ENCODE measurements around the gene BTRC. TPM values are rescaled to one million over a fixed set of nuclear protein-coding genes. Genes with fewer than 3 reads are reported as not detected.

Gene BTRC
- total RNA-seq, 1 donor from 2014 or later = 38.4 TPM

GRCh38 chr10:101492814-101493213 lies 138.8 kb downstream of the BTRC start:
- Mint-ChIP-seq H3K4me3 (no peak overlapping the region), H3K9me3 (no peaks in the 10 kb centered on the region), H3K4me1 (peaks cover 24% of the 10 kb centered on the region), H3K27me3 (ENCODE audit: low read depth) (peaks cover 1% of the 10 kb centered on the region), H3K27ac (no peak overlapping the region), H3K36me3 (no peaks in the 10 kb centered on the region)
- no peak for TF ChIP-seq CTCF (IDR thresholded peaks at IDR 0.05; ENCODE audit: unreplicated experiment)
- no peak for DNase-seq (ENCODE audit: low spot score in 2 of 2, unreplicated experiment in 2 of 2)

GRCh38 chr10:101493249-101493648 lies 139.3 kb downstream of the BTRC start:
- Mint-ChIP-seq H3K27me3 (ENCODE audit: low read depth) (peaks cover under 1% of the 10 kb centered on the region), H3K27ac (no peak overlapping the region), H3K36me3 (no peaks in the 10 kb centered on the region), H3K4me1 (peaks cover 24% of the 10 kb centered on the region), H3K4me3 (no peak overlapping the region), H3K9me3 (no peaks in the 10 kb centered on the region)
- no peak for TF ChIP-seq CTCF (IDR thresholded peaks at IDR 0.05; ENCODE audit: unreplicated experiment)
- no peak for DNase-seq (ENCODE audit: low spot score in 2 of 2, unreplicated experiment in 2 of 2)

GRCh38 chr10:101493782-101494281 lies 139.9 kb downstream of the BTRC start:
- no peak overlapping the region for H3K27ac Mint-ChIP-seq
- peaks cover 24% of the 10 kb centered on the region for H3K4me1 Mint-ChIP-seq
- no peaks in the 10 kb centered on the region for H3K27me3 Mint-ChIP-seq (ENCODE audit: low read depth)
- no peaks in the 10 kb centered on the region for H3K36me3 Mint-ChIP-seq
- H3K9me3 Mint-ChIP-seq = no peaks in the 10 kb centered on the region
- DNase-seq (ENCODE audit: low spot score in 2 of 2, unreplicated experiment in 2 of 2) = no peak
- no peak for TF ChIP-seq CTCF (IDR thresholded peaks at IDR 0.05; ENCODE audit: unreplicated experiment)
- no peak overlapping the region for H3K4me3 Mint-ChIP-seq

GRCh38 chr10:101494650-101495049 lies 140.7 kb downstream of the BTRC start:
- no peaks in the 10 kb centered on the region for H3K36me3 Mint-ChIP-seq
- DNase-seq (ENCODE audit: low spot score in 2 of 2, unreplicated experiment in 2 of 2) = no peak
- no peaks in the 10 kb centered on the region for H3K9me3 Mint-ChIP-seq
- no peak overlapping the region for H3K27ac Mint-ChIP-seq
- peaks cover 17% of the 10 kb centered on the region for H3K4me1 Mint-ChIP-seq
- H3K27me3 Mint-ChIP-seq (ENCODE audit: low read depth) = no peaks in the 10 kb centered on the region
- no peak for TF ChIP-seq CTCF (IDR thresholded peaks at IDR 0.05; ENCODE audit: unreplicated experiment)
- no peak overlapping the region for H3K4me3 Mint-ChIP-seq

GRCh38 chr10:101495324-101495925 lies 141.5 kb downstream of the BTRC start:
- no peak for DNase-seq (ENCODE audit: low spot score in 2 of 2, unreplicated experiment in 2 of 2)
- H3K4me3 Mint-ChIP-seq = no peak overlapping the region
- TF ChIP-seq CTCF (IDR thresholded peaks at IDR 0.05; ENCODE audit: unreplicated experiment) = no peak
- H3K36me3 Mint-ChIP-seq = no peaks in the 10 kb centered on the region
- H3K27ac Mint-ChIP-seq = no peak overlapping the region
- H3K4me1 Mint-ChIP-seq = peaks cover 16% of the 10 kb centered on the region
- H3K9me3 Mint-ChIP-seq = no peaks in the 10 kb centered on the region
- no peaks in the 10 kb centered on the region for H3K27me3 Mint-ChIP-seq (ENCODE audit: low read depth)

Measured in mesothelial cell of epicardium (in vitro differentiated cells).